ENCODE measurements around the gene GRAMD1C.
"Not testable (repeated sequence)": the region's sequence is repeated elsewhere in the genome, so short reads cannot be mapped to it uniquely, and the experiment has no call there.

GRAMD1C gene

GRCh38 chr3:113832477-113833164 is 6.0 kb upstream of the GRAMD1C start:
- H3K4me3 ChIP-seq (ENCODE audit: low read depth, low read length) = no peak overlapping the region
- peak; percentile 53 for DNase-seq (ENCODE audit: low read depth)
- no peak for TF ChIP-seq CTCF (IDR thresholded peaks at IDR 0.05; ENCODE audit: low read depth, low read length, missing control alignments)

GRCh38 chr3:113834983-113835382 is 3.6 kb upstream of the GRAMD1C start:
- DNase-seq (ENCODE audit: low read depth) = no peak
- no peak overlapping the region for H3K4me3 ChIP-seq (ENCODE audit: low read depth, low read length)
- no peak for TF ChIP-seq CTCF (IDR thresholded peaks at IDR 0.05; ENCODE audit: low read depth, low read length, missing control alignments)

- DNase-seq (ENCODE audit: low read depth) = no peak
- H3K4me3 ChIP-seq (ENCODE audit: low read depth, low read length) = peak overlapping the region; percentile 58; the same call in 1 of the 2 replicates
- no peak for TF ChIP-seq CTCF (IDR thresholded peaks at IDR 0.05; ENCODE audit: low read depth, low read length, missing control alignments)
Measured at GRCh38 chr3:113839551-113839950, 963 bp downstream of the GRAMD1C start.

GRCh38 chr3:113844622-113845222 is 6.1 kb downstream of the GRAMD1C start:
- H3K4me3 ChIP-seq (ENCODE audit: low read depth, low read length) = no peak overlapping the region
- DNase-seq (ENCODE audit: low read depth) = no peak
- TF ChIP-seq CTCF (IDR thresholded peaks at IDR 0.05; ENCODE audit: low read depth, low read length, missing control alignments) = peak; percentile 57

DNA sequence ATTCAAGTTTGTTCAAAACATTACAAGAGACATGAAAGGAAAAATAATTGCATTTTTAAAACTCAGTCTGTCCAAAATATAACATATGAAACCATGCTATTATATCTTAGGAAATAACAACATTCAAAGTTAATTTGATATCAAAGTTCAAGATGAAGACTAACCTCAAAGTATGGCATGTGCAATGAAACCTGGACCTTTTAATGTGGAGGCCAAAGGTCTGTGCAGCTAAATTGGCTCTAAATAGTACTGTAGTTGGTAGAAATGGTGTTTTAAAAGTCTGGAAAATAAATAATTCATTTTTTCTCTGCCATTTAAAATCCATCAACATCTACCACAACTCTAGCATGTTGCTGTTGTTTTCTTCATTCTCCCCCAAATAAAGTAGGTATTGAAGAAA is 8.7 kb downstream of the GRAMD1C start:
- H3K4me3 ChIP-seq (ENCODE audit: low read depth, low read length) = no peak overlapping the region
- DNase-seq (ENCODE audit: low read depth) = no peak
- TF ChIP-seq CTCF (IDR thresholded peaks at IDR 0.05; ENCODE audit: low read depth, low read length, missing control alignments) = no peak

GRCh38 chr3:113847664-113848461 is 9.3 kb downstream of the GRAMD1C start:
- H3K4me3 ChIP-seq (ENCODE audit: low read depth, low read length) = no peak overlapping the region
- TF ChIP-seq CTCF (IDR thresholded peaks at IDR 0.05; ENCODE audit: low read depth, low read length, missing control alignments) = no peak
- DNase-seq (ENCODE audit: low read depth) = no peak

DNA sequence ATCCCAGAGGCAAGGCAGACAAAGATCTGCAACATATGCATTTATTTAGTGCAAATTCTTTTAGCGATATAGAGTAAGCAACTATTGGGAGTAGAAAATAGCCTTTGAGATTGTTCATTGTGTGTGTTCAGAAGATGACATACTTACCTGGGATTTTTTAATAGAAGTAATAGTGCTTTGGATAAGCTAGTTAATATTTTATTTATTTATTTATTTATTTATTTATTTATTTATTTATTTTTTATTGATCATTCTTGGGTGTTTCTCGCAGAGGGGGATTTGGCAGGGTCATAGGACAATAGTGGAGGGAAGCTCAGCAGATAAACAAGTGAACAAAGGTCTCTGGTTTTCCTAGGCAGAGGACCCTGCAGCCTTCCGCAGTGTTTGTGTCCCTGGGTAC is 10.5 kb downstream of the GRAMD1C start:
- H3K4me3 ChIP-seq (ENCODE audit: low read depth, low read length); DNase-seq (ENCODE audit: low read depth): not testable (repeated sequence)

GRCh38 chr3:113849841-113850240 is 11.3 kb downstream of the GRAMD1C start:
- not testable (repeated sequence) for DNase-seq (ENCODE audit: low read depth); H3K4me3 ChIP-seq (ENCODE audit: low read depth, low read length)

- not testable (repeated sequence) for DNase-seq (ENCODE audit: low read depth)
Measured at GRCh38 chr3:113850391-113850790, 11.8 kb downstream of the GRAMD1C start.

More at GRCh38 chr3:113850391-113850790, 11.8 kb downstream of the GRAMD1C start:
- H3K4me3 ChIP-seq (ENCODE audit: low read depth, low read length) = not testable (repeated sequence)

All from GM12864 (cell line).